PC-9 (cell line): ENCODE measurements around the gene TMEM116. TPM values are rescaled to one million over a fixed set of nuclear protein-coding genes. Genes with fewer than 3 reads are reported as not detected.

Experiments used
- Bru-seq: library from RNA; stranded (reverse); fragments of 400-500 nt; gene quantifications from one replicate; lab custom pipeline; 2021; lab: Mats Ljungman, UMichigan
- BruChase-seq, 2 experiments: library from RNA; stranded (reverse); fragments of 400-500 nt; gene quantifications; one replicate each; lab custom pipeline; 2021; lab: Mats Ljungman, UMichigan
- BruUV-seq: library from RNA; stranded (reverse); fragments of 400-500 nt; replicated peaks from 2 replicates; lab custom pipeline; 2021; lab: Mats Ljungman, UMichigan
- CTCF ChIA-PET: fragments of 300-600 bp; sonication (Branson Sonifier 250); formaldehyde crosslinking; loops from one replicate; lab custom pipeline; 2022; ENCODE audit warnings: antibody characterized with exemption; lab: Charles Lee
- POLR2A ChIA-PET: fragments of 300-600 bp; sonication (Branson Sonifier 250); formaldehyde crosslinking; loops from one replicate; lab custom pipeline; 2022; ENCODE audit warnings: antibody characterized with exemption; ENCODE audit not compliant: unreplicated experiment; lab: Charles Lee
- DNase-seq, 2 experiments: peaks; one replicate each; pipeline versions ENCODE4 v3.0.0 to v3.0.0-alpha.2; 2015 to 2022; ENCODE audit warnings: mixed read lengths in 1 of 2
- H2AFZ ChIP-seq: fragments of 200-600 bp; sonication (generic); 2 replicates; pipeline ENCODE4 v1.8.1; 2017; ENCODE audit warnings: antibody characterized with exemption
- H3F3A ChIP-seq: fragments of 200-600 bp; sonication (generic); 2 replicates; pipeline ENCODE4 v1.8.1; 2017; ENCODE audit warnings: antibody characterized with exemption, mild to moderate bottlenecking, low read depth; ENCODE audit not compliant: insufficient read depth
- H3K27ac ChIP-seq: fragments of 200-600 bp; sonication (generic); 2 replicates; pipeline ENCODE4 v1.6.1; 2016; ENCODE audit warnings: mixed run types
- H3K27me3 ChIP-seq: fragments of 200-600 bp; sonication (generic); 2 replicates; pipeline ENCODE4 v1.6.1; 2016; ENCODE audit warnings: low read depth, mixed run types; ENCODE audit not compliant: insufficient read depth
- H3K36me3 ChIP-seq: fragments of 200-600 bp; sonication (generic); 2 replicates; pipeline ENCODE4 v1.6.1; 2016; ENCODE audit warnings: low read depth, mixed run types
- H3K4me1 ChIP-seq: fragments of 200-600 bp; sonication (generic); replicated peaks from 2 replicates; pipeline ENCODE4 v1.6.1; 2016; ENCODE audit warnings: mixed run types; ENCODE audit not compliant: insufficient read depth
- H3K4me2 ChIP-seq: fragments of 200-600 bp; sonication (generic); 2 replicates; pipeline ENCODE4 v1.6.1; 2017; ENCODE audit warnings: mixed run types
- H3K4me3 ChIP-seq: fragments of 200-600 bp; sonication (generic); 2 replicates; pipeline ENCODE4 v1.6.1; 2016; ENCODE audit warnings: mixed run types
- H3K79me2 ChIP-seq: fragments of 200-600 bp; sonication (generic); 2 replicates; pipeline ENCODE4 v1.6.1; 2017; ENCODE audit warnings: low read depth, mixed run types
- H3K9me2 ChIP-seq: fragments of 200-600 bp; sonication (generic); 2 replicates; pipeline ENCODE4 v1.8.1; 2017; ENCODE audit warnings: mild to moderate bottlenecking; ENCODE audit not compliant: insufficient read depth
- H3K9me3 ChIP-seq: fragments of 200-600 bp; sonication (generic); 2 replicates; pipeline ENCODE4 v1.8.1; 2016; ENCODE audit warnings: low read depth; ENCODE audit not compliant: insufficient read depth
- H4K20me1 ChIP-seq: fragments of 200-600 bp; sonication (generic); 2 replicates; pipeline ENCODE4 v1.8.1; 2017; ENCODE audit not compliant: insufficient read depth
- CTCF ChIP-seq: fragments of 200-600 bp; sonication (generic); conservative IDR thresholded peaks from 2 replicates; pipeline ENCODE4 v1.6.1; 2017; ENCODE audit warnings: mixed run types, antibody characterized with exemption, mild to moderate bottlenecking, moderate library complexity
- EZH2 ChIP-seq: fragments of 200-600 bp; sonication (generic); IDR thresholded peaks from 2 replicates; pipeline ENCODE4 v1.8.0; 2017; ENCODE audit warnings: antibody characterized with exemption, low read depth
- intact Hi-C: fragments of 100-400 bp; cut with micrococcal nuclease; formaldehyde crosslinking; loops from one replicate; pipeline ENCODE4 v1.10.0; 2022; ENCODE audit not compliant: unreplicated experiment
- long read RNA-seq: library from polyadenylated mRNA; stranded (forward); transcript quantifications from one replicate; pipeline ENCODE4 v2.0.0, GENCODE V29; 2022
- total RNA-seq: library from RNA; stranded (reverse); gene quantifications from 2 replicates; pipeline ENCODE4 v1.2.3, GENCODE V29; 2021

TMEM116 gene
- 21.9 and 23.4 TPM in 2 replicates for total RNA-seq
- percentile 74 among the genes with signal in this experiment for Bru-seq, nascent RNA
- BruChase-seq, experiment 1, labeled RNA remaining after a 2-hour chase = percentile 69 among the genes with signal in this experiment
- BruChase-seq, experiment 2, labeled RNA remaining after a 6-hour chase = percentile 51 among the genes with signal in this experiment
- long read RNA-seq, partial matches to known transcripts = 2 of 30 reads
- long read RNA-seq, other reads (novel, unspliced or antisense) = 19 of 30 reads

GRCh38 chr12:112012775-112013600 lies at the start of gene TMEM116, which contains the start of gene ERP29:
TSS of gene TMEM116 (minus strand) at chr12:112013165. CDS start at chr12:112005270, 7,895 bp downstream.
TSS of gene ERP29 (plus strand) at chr12:112013426. CDS start at chr12:112013466, 40 bp downstream.
- TSS peak; percentile 77 for BruUV-seq
- ChIA-PET CTCF (interaction anchor here (0.5 to 0.7 kb wide), 2 partner anchors 97 to 374 kb away, joined by 3 to 8 read pairs; no protein-coding TSS in a partner anchor), POLR2A (interaction anchor here (0.6 to 0.9 kb wide), 6 partner anchors 36 to 1233 kb away, joined by 3 to 8 read pairs (median 4); no protein-coding TSS in a partner anchor)
- TF ChIP-seq CTCF (peak; percentile 68), EZH2 (no peak)
- Histone ChIP-seq H3K27ac (peak within 1 kb of the TSS; percentile 88), H4K20me1 (peaks cover 11% of the 10 kb centered on the region; the same call in 1 of the 2 replicates), H2AFZ (peak within 1 kb of the TSS; percentile 91), H3K9me3 (no peaks in the 10 kb centered on the region), H3K79me2 (peaks cover 63% of the 10 kb centered on the region), H3K4me3 (peak within 1 kb of the TSS; percentile 86), H3F3A (peaks cover 47% of the 10 kb centered on the region), H3K4me2 (peak within 1 kb of the TSS; percentile 97), H3K9me2 (no peaks in the 10 kb centered on the region), H3K4me1 (peaks cover 36% of the 10 kb centered on the region), H3K27me3 (no peaks in the 10 kb centered on the region), H3K36me3 (peaks cover 9% of the 10 kb centered on the region)
- intact Hi-C loops = loop anchor here (1.0 to 5.0 kb wide), 5 partner anchors 68 to 441 kb away; partner anchors contain the start of genes MAPKAPK5 and PTPN11
- DNase-seq = peak; percentile 91 to 98

- intact Hi-C loops = no loop called here
- H3K4me1 ChIP-seq = no peaks in the 10 kb centered on the region
- H3K79me2 ChIP-seq = 0 out of 2 replicates have a peak, but pooled peaks cover 5% of the 10 kb centered on the region
- no peak overlapping the region for H3K4me2 ChIP-seq
- H4K20me1 ChIP-seq = peaks cover 9% of the 10 kb centered on the region
- no peaks in the 10 kb centered on the region for H3K9me2 ChIP-seq
- H3K36me3 ChIP-seq = peaks cover 38% of the 10 kb centered on the region
- POLR2A ChIA-PET = no interaction called here
- no peaks in the 10 kb centered on the region for H3K27me3 ChIP-seq
- H2AFZ ChIP-seq = no peak overlapping the region
- H3K4me3 ChIP-seq = no peak overlapping the region
- CTCF ChIA-PET = no interaction called here
- no peaks in the 10 kb centered on the region for H3K9me3 ChIP-seq
- no TSS peak for BruUV-seq
- TF ChIP-seq EZH2 = no peak
- TF ChIP-seq CTCF = no peak
- no peak for DNase-seq
- H3K27ac ChIP-seq = no peak overlapping the region
- peaks cover 18% of the 10 kb centered on the region; the same call in 1 of the 2 replicates for H3F3A ChIP-seq
Observed at GRCh38 chr12:112061137-112061536, 48.2 kb upstream of the TMEM116 start.

- POLR2A ChIA-PET = no interaction called here
- Histone ChIP-seq H3K27ac (no peak overlapping the region), H3K36me3 (peaks cover 81% of the 10 kb centered on the region), H3K9me2 (no peaks in the 10 kb centered on the region), H3K4me3 (no peak overlapping the region), H4K20me1 (peaks cover 51% of the 10 kb centered on the region), H3K4me2 (no peak overlapping the region), H2AFZ (no peak overlapping the region), H3K27me3 (no peaks in the 10 kb centered on the region), H3K4me1 (no peaks in the 10 kb centered on the region), H3K9me3 (no peaks in the 10 kb centered on the region), H3K79me2 (no peaks in the 10 kb centered on the region; the same call in 1 of the 2 replicates), H3F3A (peaks cover 51% of the 10 kb centered on the region)
- TF ChIP-seq CTCF (no peak), EZH2 (no peak)
- no peak for DNase-seq
- intact Hi-C loops = no loop called here
- no TSS peak for BruUV-seq
- CTCF ChIA-PET = no interaction called here
Observed at GRCh38 chr12:112049351-112049750, 36.4 kb upstream of the TMEM116 start.
